Keratinocyte (primary cell): ENCODE measurements around the gene PRLH. TPM values are rescaled to one million over a fixed set of nuclear protein-coding genes. Genes with fewer than 3 reads are reported as not detected.

Source experiments
- DNase-seq: peaks from one replicate; pipeline ENCODE4 v3.0.0-alpha.2; 2011; ENCODE audit warnings: low read depth, missing footprints, low spot score
- FAIRE-seq: peaks from 2 replicates; lab custom pipeline; 2011; peaks lifted over from hg19 to GRCh38; lab: Jason Lieb, UNC
- H2AFZ ChIP-seq: 2 replicates; pipeline ENCODE4 v1.6.0; 2012; ENCODE audit warnings: low read length, control low read depth, inconsistent platforms; ENCODE audit not compliant: control insufficient read depth
- H3K27ac ChIP-seq: 2 replicates; pipeline ENCODE4 v1.5.1; 2011; ENCODE audit warnings: low read length; ENCODE audit not compliant: control insufficient read depth, insufficient read depth
- H3K27me3 ChIP-seq: 3 replicates; pipeline ENCODE4 v1.6.0; 2011; ENCODE audit warnings: low read length; ENCODE audit not compliant: control insufficient read depth, insufficient read depth; ENCODE audit errors: extremely low read depth
- H3K36me3 ChIP-seq, 2 experiments: 2 replicates in 1 of 2; 3 replicates in 1 of 2; pipeline ENCODE4 v1.5.1; 2011; ENCODE audit warnings: low read length in 2 of 2, mild to moderate bottlenecking in 1 of 2; ENCODE audit not compliant: control insufficient read depth in 2 of 2, insufficient read depth in 2 of 2; ENCODE audit errors: extremely low read depth in 1 of 2
- H3K4me1 ChIP-seq: 3 replicates; pipeline ENCODE4 v1.5.1; 2011; ENCODE audit warnings: low read length; ENCODE audit not compliant: control insufficient read depth, insufficient read depth; ENCODE audit errors: extremely low read depth
- H3K4me2 ChIP-seq: 3 replicates; pipeline ENCODE4 v1.6.0; 2011; ENCODE audit warnings: low read depth, low read length; ENCODE audit not compliant: control insufficient read depth, insufficient read depth; ENCODE audit errors: extremely low read depth
- H3K4me3 ChIP-seq, 3 experiments: fragments of 200-600 bp in 1 of 3; sonication (generic) in 1 of 3; 2 replicates in 2 of 3; 3 replicates in 1 of 3; pipeline ENCODE4 v1.5.1; 2011 to 2016; ENCODE audit warnings: low read length in 3 of 3, mild to moderate bottlenecking in 3 of 3, control low read depth in 2 of 3, inconsistent platforms in 1 of 3, low read depth in 1 of 3, mixed read lengths in 1 of 3, mixed run types in 1 of 3, moderate library complexity in 1 of 3; ENCODE audit not compliant: control insufficient read depth in 2 of 3, insufficient read depth in 2 of 3; ENCODE audit errors: extremely low read depth in 1 of 3
- H3K79me2 ChIP-seq: 2 replicates; pipeline ENCODE4 v1.6.0; 2012; ENCODE audit warnings: low read length; ENCODE audit not compliant: control insufficient read depth, insufficient read depth
- H3K9ac ChIP-seq: 3 replicates; pipeline ENCODE4 v1.6.0; 2011; ENCODE audit warnings: low read length; ENCODE audit not compliant: control insufficient read depth, insufficient read depth; ENCODE audit errors: extremely low read depth
- H3K9me1 ChIP-seq: 3 replicates; pipeline ENCODE4 v1.6.0; 2011; ENCODE audit warnings: low read length; ENCODE audit not compliant: control insufficient read depth, insufficient read depth; ENCODE audit errors: extremely low read depth
- H3K9me3 ChIP-seq: 2 replicates; pipeline ENCODE4 v1.5.1; 2012; ENCODE audit warnings: low read depth, low read length; ENCODE audit not compliant: control insufficient read depth
- H4K20me1 ChIP-seq: 3 replicates; pipeline ENCODE4 v1.6.0; 2011; ENCODE audit warnings: low read length; ENCODE audit not compliant: control insufficient read depth, insufficient read depth; ENCODE audit errors: extremely low read depth
- EZH2 ChIP-seq: IDR thresholded peaks from one replicate; pipeline ENCODE4 v1.6.1; 2012; ENCODE audit warnings: inconsistent platforms, mild to moderate bottlenecking, low read length, moderate library complexity
- dilution Hi-C: fragments of 300-500 bp; cut with MboI; formaldehyde crosslinking; loops from one replicate; pipeline ENCODE4 v1.7.0; 2020; ENCODE audit warnings: low sequenced_read_pairs; ENCODE audit not compliant: extremely low pct_ligation_motif_present
- polyA plus RNA-seq, 5 experiments: library from polyadenylated mRNA; depleted of rRNA in 3 of 5; stranded (reverse) in 3 of 5; stranded (forward) in 1 of 5; unstranded in 1 of 5; fragments of >200 nt; gene quantifications; 1 replicate in 1 of 5; 2 replicates in 3 of 5; 3 replicates in 1 of 5; pipeline versions ENCODE4 v1.2.1 to v1.2.3, GENCODE V29; 2011 to 2012; ENCODE audit warnings: missing spikeins in 2 of 5, low read depth in 1 of 5, low replicate concordance in 1 of 5
- TF ChIP-seq, protein P1 (sequence below), 3 experiments: IDR thresholded peaks in 1 of 3; conservative IDR thresholded peaks in 1 of 3; optimal IDR thresholded peaks in 1 of 3; 2 replicates in 2 of 3; 3 replicates in 1 of 3; pipeline versions ENCODE3 to v1.5.1; 2011; ENCODE audit warnings: low read length in 3 of 3, mild to moderate bottlenecking in 3 of 3, moderate library complexity in 2 of 3, control low read depth in 1 of 3, inconsistent platforms in 1 of 3; ENCODE audit not compliant: insufficient read depth in 2 of 3; ENCODE audit errors: extremely low read depth in 1 of 3

PRLH gene
- polyA plus RNA-seq, 1 donor (not counting 4 experiments of a cell fraction or from before 2014, with no cell fraction given) = not detected

DNA sequence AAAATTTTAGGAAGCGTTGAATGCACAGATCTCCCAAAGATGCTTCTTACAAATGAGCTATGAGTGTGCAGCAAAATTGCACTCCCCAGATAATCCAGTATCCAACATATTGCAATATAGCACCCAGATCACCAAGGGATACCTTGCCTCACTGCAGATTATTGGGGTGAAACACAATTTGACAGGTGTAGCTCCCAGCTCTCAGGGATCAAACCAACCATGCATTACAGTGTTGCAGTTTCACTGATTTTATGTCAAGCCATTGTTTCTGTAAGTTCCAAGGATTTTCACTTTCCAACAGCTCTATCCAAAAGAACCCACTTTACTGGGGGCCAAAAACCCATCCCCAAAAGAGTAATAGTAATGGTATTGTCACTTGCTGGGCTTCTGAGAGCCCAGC lies 10.8 kb upstream of the PRLH start:
- Histone ChIP-seq H3K4me3 (no peak overlapping the region), H2AFZ (no peak overlapping the region), H4K20me1 (no peaks in the 10 kb centered on the region), H3K9ac (no peak overlapping the region), H3K4me2 (no peak overlapping the region), H3K9me1 (no peaks in the 10 kb centered on the region), H3K79me2 (no peaks in the 10 kb centered on the region), H3K27me3 (peaks cover 8% of the 10 kb centered on the region), H3K4me1 (peaks cover 4% of the 10 kb centered on the region), H3K36me3 (no peaks in the 10 kb centered on the region), H3K9me3 (no peaks in the 10 kb centered on the region), H3K27ac (no peak overlapping the region)
- FAIRE-seq (no peak), DNase-seq (no peak)
- dilution Hi-C loops = no loop called here
- TF ChIP-seq, protein P1, sequence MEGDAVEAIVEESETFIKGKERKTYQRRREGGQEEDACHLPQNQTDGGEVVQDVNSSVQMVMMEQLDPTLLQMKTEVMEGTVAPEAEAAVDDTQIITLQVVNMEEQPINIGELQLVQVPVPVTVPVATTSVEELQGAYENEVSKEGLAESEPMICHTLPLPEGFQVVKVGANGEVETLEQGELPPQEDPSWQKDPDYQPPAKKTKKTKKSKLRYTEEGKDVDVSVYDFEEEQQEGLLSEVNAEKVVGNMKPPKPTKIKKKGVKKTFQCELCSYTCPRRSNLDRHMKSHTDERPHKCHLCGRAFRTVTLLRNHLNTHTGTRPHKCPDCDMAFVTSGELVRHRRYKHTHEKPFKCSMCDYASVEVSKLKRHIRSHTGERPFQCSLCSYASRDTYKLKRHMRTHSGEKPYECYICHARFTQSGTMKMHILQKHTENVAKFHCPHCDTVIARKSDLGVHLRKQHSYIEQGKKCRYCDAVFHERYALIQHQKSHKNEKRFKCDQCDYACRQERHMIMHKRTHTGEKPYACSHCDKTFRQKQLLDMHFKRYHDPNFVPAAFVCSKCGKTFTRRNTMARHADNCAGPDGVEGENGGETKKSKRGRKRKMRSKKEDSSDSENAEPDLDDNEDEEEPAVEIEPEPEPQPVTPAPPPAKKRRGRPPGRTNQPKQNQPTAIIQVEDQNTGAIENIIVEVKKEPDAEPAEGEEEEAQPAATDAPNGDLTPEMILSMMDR (optimal IDR thresholded peaks at IDR 0.05 in 1 of 3, IDR thresholded peaks at IDR 0.05 in 1 of 3, conservative IDR thresholded peaks at IDR 0.05 in 1 of 3; ENCODE audit: extremely low read depth in 1 of 3, insufficient read depth in 2 of 3, low read length in 3 of 3) = no peak
- no peak for TF ChIP-seq EZH2

DNA sequence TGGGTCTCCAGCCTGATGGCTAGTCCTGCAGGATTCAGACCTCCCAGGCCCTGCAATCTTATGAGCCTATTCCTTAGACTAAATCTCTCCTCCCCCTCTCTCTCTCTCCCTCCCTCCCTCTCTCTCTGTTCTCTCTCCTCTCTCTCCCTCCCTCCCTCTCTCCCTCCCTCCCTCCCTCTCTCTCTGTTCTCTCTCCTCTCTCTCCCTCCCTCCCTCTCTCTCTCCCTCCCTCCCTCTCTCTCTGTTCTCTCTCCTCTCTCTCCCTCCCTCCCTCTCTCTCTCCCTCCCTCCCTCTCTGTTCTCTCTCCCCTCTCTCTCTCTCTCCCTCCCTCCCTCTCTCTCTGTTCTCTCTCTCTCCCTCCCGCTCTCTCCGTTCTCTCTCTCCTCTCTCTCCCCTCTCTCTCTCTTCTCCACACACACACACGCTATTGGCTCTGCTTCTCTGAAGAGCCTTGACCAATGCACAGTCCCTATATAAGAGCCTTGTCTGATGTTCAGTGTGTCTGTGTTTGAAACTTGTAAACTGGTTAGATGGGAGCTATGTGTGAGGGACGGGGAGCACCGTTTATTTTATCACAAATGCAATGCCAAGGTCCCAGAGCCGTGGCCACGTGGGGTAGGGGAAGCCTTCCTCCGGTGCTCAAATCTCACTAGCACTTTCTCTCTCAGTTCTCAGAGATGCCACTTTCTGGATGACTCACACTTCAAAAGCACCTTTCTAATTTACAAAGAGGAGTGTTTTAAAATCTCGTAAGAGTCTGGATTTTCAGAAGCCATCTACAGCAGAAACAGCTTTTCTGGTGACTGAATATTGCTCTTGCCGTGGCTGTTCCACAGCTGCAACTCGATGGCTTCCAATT lies 9.4 kb upstream of the PRLH start:
- Histone ChIP-seq H3K4me2 (no peak overlapping the region), H3K27ac (no peak overlapping the region), H2AFZ (no peak overlapping the region), H3K9me1 (no peaks in the 10 kb centered on the region), H3K36me3 (no peaks in the 10 kb centered on the region), H3K9me3 (no peaks in the 10 kb centered on the region), H4K20me1 (no peaks in the 10 kb centered on the region), H3K9ac (no peak overlapping the region), H3K4me1 (peaks cover 4% of the 10 kb centered on the region), H3K79me2 (no peaks in the 10 kb centered on the region), H3K4me3 (no peak overlapping the region), H3K27me3 (peaks cover 4% of the 10 kb centered on the region)
- DNase-seq = no peak
- dilution Hi-C loops = no loop called here
- FAIRE-seq = no peak
- TF ChIP-seq, protein P1 (optimal IDR thresholded peaks at IDR 0.05 in 1 of 3, IDR thresholded peaks at IDR 0.05 in 1 of 3, conservative IDR thresholded peaks at IDR 0.05 in 1 of 3; ENCODE audit: extremely low read depth in 1 of 3, insufficient read depth in 2 of 3, low read length in 3 of 3) = no peak
- TF ChIP-seq EZH2 = no peak
